Measurements from ENCODE around the gene ZNF385B.

ZNF385B gene

DNA sequence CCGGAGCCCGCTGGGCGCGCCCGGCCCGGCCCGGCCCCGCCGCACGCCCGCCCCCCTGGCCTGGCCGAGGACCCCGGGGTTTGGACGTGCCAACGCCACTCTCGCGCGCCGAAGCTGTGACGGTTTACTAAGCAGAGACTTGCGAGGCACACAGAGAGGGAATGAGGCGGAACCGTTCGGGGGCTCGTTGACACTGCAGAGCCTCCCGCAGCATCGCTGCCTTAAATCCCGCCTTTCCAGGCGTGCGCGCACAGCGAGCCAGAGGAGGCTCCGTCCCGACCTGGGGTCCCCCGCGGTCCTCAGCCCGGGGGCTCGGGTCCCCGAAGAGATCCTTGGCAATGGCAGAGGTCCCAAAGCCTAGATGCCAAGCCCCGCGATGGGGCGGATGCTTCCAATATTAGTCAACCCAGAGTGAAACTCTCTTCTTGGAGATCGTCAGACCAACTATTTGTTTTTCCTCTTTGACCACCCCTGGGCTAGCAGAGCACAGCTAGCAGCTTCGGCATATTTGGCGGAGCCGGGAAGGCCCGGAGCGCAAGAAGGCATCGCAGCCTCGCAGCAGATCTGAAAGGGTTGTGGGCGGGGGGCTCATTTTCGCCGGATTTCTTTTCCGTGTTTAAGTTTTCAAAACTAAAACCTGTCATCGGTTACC, at the start of gene ZNF385B:
Gene ZNF385B (minus strand): TSS at position 197 of the 652 bp plus-strand sequence.
- peak within 1 kb of the TSS; percentile 33 for H3K4me3 ChIP-seq (ENCODE audit: low read length)
- TF ChIP-seq, protein P1, sequence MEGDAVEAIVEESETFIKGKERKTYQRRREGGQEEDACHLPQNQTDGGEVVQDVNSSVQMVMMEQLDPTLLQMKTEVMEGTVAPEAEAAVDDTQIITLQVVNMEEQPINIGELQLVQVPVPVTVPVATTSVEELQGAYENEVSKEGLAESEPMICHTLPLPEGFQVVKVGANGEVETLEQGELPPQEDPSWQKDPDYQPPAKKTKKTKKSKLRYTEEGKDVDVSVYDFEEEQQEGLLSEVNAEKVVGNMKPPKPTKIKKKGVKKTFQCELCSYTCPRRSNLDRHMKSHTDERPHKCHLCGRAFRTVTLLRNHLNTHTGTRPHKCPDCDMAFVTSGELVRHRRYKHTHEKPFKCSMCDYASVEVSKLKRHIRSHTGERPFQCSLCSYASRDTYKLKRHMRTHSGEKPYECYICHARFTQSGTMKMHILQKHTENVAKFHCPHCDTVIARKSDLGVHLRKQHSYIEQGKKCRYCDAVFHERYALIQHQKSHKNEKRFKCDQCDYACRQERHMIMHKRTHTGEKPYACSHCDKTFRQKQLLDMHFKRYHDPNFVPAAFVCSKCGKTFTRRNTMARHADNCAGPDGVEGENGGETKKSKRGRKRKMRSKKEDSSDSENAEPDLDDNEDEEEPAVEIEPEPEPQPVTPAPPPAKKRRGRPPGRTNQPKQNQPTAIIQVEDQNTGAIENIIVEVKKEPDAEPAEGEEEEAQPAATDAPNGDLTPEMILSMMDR (IDR thresholded peaks at IDR 0.05; ENCODE audit: insufficient read depth, low read depth, low read length, missing control alignments), result no peak
- peak; percentile 23 for DNase-seq (ENCODE audit: low read depth)

DNA sequence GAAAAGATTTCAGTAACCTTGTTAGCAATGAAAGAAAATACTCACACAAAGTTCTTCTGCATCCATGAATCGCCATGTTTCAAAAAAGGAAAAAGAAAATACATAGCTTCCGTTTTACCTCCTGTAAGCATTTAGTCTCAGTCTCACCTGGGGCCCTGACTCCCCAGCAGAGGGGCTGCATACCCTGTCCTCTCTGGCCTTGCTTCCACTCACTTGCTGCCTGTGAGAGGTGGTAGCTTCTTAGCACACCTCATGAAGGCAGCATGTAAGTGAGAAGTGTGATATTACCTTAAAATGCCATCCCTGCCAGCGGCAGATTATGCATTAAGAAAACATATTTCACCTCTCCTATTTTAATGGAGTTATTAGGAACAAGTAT, 49.3 kb upstream of the ZNF385B start:
- DNase-seq (ENCODE audit: low read depth), result no peak
- TF ChIP-seq, protein P1 (IDR thresholded peaks at IDR 0.05; ENCODE audit: insufficient read depth, low read depth, low read length, missing control alignments), result no peak

DNA sequence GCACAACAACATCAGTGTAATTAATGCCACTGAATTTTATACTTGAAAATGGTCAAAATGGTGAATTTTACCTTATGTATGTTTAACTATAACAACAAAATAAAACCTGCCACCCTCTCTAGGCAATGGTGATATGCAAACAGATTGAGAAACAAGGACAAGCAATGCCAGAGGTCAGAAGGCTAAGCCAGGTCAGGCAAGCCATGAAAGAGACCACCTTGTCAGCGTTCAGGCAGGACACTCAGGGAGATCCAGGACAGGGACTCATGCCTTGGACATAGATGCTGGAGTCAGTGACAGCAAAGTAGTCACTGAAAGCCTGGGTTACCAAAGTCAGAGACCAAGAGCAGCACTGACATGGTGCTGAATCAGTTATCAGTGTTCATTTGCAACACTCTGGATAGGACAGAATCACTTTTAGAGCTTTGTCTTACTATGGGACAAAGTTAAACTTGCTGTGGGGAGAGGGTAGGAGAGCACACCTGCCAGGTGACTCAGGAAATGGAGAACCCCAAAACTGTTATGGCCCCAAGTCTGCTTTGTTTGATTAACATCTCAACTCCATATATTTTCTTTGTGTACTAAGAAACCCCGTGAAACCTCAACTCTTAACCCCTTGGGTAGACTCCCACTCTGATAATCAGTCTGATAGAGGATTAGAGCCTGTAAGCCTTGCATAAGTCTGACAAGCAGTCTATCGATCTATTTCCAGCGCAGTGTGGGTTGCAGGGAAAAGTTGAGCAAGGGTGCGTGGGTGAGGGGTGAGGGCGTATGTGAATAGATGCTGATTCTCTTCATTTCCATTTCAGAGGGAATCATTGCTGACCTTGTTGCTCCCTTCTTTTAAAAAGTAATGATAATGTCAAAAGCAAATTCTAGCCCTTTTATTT, 48.7 kb upstream of the ZNF385B start:
- no peak overlapping the region for H3K4me3 ChIP-seq (ENCODE audit: low read length)
- DNase-seq (ENCODE audit: low read depth), result no peak
- TF ChIP-seq, protein P1 (IDR thresholded peaks at IDR 0.05; ENCODE audit: insufficient read depth, low read depth, low read length, missing control alignments), result no peak

More for the DNA sequence above, 49.3 kb upstream of the ZNF385B start:
- H3K4me3 ChIP-seq (ENCODE audit: low read length), result no peak overlapping the region

DNA sequence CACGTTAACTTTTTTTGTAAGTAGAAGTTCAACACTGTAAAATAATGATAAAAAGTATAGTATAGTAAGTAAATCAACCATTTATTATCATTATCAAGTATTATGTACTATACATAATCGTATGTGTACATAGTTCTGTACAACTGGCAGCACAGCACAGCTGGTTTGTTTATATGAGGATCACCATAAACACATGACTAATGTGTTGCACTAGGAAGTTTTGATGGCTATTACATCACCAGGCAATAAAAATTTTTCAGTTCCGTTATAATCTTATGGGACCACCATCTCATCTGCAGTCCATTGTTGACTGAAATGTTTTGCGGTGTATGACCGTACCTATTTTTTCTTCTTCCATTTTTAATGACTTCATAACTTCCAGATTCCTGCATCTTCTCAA, 39.2 kb upstream of the ZNF385B start:
- TF ChIP-seq, protein P1 (IDR thresholded peaks at IDR 0.05; ENCODE audit: insufficient read depth, low read depth, low read length, missing control alignments), result no peak
- H3K4me3 ChIP-seq (ENCODE audit: low read length), result no peak overlapping the region
- DNase-seq (ENCODE audit: low read depth), result no peak

DNA sequence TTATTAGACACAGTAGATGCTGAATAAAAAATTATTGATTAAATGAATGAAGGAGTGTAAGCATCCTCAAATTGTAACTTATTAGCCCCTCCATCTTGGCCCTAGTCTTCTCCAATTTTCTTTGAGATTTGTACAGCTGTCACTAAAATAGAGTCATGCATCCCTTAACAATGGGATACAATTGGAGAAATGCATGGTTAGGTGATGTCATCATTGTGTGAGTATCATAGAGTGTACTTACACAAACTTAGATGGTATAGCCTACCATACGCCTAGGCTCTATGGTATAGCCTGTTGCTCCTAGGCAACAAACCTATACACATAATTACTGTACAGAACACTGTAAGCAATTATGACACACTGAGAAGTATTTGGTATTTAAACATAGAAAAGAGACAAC, 38.3 kb upstream of the ZNF385B start:
- TF ChIP-seq, protein P1 (IDR thresholded peaks at IDR 0.05; ENCODE audit: insufficient read depth, low read depth, low read length, missing control alignments), result no peak
- no peak overlapping the region for H3K4me3 ChIP-seq (ENCODE audit: low read length)
- DNase-seq (ENCODE audit: low read depth), result no peak

DNA sequence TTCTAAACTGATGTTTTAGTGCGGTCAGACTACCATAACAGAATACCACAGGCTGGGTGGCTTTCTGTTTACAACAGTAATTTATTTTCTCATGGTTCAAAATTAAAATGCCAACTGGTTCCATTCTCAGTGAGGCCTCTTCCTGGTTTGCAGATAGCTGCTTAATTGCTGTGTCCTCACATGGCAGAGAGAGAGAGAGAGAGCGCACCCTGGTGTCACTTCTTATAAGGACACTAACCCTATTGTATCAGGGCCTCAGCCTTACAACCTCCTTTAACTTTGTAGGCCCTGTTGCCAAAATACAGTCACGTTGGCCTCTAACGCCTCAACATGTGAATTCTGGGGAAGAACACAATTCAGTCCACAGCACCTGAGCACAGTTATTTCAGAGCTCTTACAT, 37.5 kb upstream of the ZNF385B start:
- peak; percentile 61 for DNase-seq (ENCODE audit: low read depth)
- TF ChIP-seq, protein P1 (IDR thresholded peaks at IDR 0.05; ENCODE audit: insufficient read depth, low read depth, low read length, missing control alignments), result peak; percentile 59
- no peak overlapping the region for H3K4me3 ChIP-seq (ENCODE audit: low read length)
